NCI-H226 (cell line): ENCODE measurements around the gene ACTR1B.
"Not testable (repeated sequence)": the region's sequence is repeated elsewhere in the genome, so short reads cannot be mapped to it uniquely, and the experiment has no call there.

ENCODE experiments used
- DNase-seq: peaks from one replicate; pipeline ENCODE4 v3.0.0-alpha.2; 2015

The ACTR1B gene

DNA sequence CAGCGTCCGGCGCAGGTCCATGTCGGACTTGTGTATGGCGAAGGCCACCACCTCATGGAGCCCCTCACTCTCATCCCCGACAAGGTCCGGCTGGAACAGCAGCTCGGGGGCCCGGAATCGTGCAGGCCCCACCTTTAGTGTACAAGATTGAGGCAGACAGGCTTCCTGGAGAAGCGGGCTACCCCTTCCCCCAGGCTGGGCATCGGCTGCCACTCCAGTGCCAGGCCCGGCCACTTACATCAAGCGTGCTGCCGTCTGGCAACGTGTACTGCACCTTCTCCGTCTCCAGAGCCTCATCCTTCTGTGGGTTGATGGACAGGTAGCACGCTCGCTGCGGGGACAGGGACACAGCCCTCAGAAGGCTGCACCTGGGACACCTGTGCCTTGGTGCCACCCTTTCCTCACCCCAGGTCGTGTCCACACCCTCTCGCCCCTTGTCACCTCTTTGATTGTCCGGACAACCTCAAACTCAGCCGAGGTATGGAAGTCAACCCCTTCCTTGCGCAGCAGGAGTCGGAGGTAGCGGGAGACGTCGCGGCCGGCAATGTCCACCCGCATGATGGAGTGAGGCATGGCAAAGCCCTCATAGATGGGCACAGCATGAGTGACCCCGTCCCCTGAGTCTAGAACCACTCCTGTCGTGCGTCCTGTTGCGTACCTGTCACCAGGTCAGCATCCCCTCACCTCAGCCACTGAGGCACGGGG is 5.7 kb downstream of the ACTR1B start:
- DNase-seq: no peak

GRCh38 chr2:97656905-97657587 is 6.8 kb downstream of the ACTR1B start:
- DNase-seq: no peak

DNA sequence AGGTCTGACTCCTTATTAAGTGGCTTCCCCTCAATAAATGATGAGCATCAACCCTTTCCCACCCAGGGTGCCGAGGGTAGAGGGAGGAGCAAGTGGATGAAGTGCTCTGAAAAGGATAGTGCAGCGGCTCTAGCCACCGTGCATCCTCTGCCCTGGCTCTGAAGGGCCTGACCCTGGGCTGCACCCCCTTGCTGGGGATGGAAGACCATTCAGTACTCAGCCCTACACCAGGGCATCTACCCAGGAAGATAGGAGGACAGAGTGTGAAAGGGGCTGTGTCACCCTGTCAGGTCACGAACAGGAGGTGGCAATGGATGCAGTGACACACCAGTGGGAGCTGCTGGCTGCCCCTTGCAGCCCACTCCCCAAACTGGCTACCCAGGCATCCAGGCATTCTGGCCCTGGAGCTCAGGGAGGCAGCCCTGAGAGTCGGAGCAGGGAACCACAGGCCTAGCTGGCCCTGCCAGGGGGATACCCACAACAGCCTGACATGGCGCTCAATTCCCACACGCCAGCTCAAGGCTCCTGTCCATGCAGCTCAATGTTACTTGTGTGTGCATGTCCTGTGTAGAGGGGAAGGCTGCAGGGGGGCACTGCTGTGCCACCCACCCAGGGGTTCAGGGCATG is 7.6 kb downstream of the ACTR1B start:
- no peak for DNase-seq

DNA sequence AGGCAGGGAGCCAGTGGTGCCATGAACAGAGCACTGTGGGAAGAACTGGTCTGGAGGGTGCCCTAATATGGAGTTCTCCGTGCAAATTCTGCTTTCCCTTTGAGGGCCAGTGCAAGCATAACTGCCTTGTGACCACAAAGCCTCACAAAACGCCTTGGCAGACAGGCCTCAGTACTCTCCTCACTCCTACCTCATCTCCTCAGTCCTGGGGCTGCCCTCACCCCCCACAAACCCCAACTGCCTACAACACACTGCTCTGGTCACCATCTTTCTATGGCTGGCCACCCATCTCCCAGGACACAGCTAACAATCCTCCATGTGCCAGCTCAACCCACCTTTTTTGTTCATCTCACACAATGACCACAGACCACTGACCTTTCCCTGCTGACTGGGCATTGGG is 9.1 kb downstream of the ACTR1B start:
- no peak for DNase-seq

- no peak for DNase-seq
These were observed 9.5 kb downstream of the ACTR1B start for GRCh38 chr2:97654309-97654708.

DNA sequence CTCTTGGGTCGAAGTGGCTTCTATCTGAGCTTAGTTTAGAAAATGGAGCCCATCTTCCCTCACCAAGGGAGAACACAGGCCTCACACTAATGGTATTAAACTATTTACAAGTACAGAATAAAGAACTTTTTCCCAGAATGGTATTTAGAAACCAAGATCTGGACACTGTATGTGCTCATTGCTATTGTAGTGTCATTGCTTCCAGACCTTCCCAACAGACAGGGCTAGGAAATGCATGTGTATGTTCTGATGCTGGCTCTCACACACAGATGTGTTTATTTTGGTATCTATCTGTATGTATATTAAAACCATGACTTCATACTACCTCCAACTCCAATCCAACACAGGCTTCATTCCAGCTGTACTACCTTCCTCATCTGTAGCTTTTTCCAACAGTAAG is 10.0 kb downstream of the ACTR1B start:
- DNase-seq: no peak

DNA sequence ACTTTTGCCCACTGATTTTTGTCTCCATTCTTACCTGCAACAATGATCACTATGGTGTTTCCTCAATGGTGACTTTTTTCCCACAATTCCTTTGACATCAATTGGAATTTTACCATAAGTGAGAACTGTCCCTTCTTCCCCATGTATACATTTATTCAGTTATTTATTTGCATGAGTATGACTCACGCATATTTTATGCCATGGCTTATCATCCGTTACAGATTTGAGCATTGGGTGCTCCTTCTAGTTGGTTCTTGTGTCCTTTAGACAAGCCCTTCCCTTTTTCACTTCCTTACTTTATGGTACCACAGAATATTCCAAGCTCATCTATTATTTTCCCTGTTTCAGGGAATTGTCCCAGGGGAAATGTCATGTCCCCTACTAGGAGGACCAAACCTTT is 10.4 kb downstream of the ACTR1B start:
- no peak for DNase-seq

DNA sequence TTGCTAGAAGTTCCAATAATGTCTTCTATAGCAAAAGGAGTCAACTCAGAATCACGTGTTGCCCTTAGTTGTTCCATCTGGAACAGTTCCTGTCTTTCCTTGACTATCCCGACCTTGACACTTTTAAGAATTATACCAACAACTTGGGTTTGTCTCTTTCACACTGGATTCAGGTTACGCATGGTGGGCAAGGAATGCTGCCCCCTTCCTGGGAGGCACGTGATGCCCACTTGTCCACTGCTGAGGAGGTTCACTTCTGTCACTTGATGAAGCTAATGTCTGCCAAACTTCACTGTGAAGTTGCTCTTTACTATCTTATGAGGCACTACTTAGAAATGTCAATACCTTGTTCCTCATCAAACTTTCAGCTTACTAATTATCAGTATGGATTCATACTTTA is 12.7 kb downstream of the ACTR1B start:
- no peak for DNase-seq

DNA sequence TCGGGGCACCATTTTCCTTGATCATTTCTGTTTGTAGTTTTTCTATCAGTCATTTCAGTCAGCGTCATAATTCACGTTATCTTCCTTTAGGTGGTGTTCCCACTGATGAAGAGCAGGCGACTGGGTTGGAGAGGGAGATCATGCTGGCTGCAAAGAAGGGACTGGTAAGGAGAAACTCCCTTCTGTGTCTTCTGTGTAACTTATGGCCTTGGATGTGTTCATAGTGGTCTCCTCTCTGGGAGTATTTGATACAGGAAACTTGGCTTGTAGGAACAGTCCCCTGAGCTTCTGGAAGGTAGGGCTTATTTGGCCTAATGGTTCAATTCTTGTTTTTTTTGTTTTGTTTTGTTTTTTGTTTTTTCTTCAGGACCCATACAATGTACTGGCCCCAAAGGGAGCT is 16.9 kb downstream of the ACTR1B start:
- DNase-seq: no peak

DNA sequence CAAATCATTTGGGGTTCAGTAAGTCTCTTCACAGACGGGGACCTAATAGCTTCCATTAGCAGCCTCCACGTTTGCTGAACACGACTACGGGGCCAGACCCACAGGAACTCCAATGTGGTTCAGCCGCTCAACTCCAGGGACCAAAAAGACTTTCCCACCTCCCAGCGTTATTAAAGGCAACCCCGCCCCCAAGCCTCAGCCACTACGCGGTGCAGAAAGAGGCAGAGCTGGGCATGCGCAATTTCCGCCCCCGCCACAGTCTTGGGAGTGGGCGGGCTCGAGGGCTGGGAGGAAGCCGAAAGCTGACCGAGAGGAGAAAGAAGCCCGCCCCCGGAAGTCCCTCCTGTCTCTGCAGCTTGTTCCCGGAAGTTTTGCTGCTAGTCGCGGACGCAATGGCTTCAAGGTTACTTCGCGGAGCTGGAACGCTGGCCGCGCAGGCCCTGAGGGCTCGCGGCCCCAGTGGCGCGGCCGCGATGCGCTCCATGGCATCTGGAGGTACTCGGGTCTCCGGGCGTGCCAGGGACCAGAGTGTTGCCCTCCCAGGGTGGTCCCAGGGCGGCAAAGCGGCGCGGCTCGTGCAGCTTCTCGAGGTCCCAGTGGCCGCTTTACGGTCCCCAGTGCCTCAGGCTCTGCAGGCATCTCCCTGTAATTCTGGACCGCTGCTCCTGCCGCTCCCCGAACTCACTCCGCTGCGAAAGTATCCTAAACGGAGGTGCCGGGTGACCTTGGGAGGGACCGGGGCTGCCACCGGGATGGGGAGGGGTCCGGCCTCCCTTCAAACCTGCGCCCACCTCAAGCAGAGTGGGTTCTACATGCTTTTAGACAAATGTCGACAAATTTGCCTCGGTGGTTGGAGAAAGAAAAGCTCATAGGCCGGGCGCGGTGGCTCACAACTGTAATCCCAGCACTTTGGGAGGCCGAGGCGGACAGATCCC is 17.9 kb downstream of the ACTR1B start, which contains the start of gene COX5B:
COX5B (plus strand) TSS at position 368 of the 935 bp plus-strand sequence; CDS start at position 393, 25 bp downstream.
- peak; percentile 96 for DNase-seq

- no peak for DNase-seq
These were observed 18.6 kb downstream of the ACTR1B start for GRCh38 chr2:97645112-97645694.

DNA sequence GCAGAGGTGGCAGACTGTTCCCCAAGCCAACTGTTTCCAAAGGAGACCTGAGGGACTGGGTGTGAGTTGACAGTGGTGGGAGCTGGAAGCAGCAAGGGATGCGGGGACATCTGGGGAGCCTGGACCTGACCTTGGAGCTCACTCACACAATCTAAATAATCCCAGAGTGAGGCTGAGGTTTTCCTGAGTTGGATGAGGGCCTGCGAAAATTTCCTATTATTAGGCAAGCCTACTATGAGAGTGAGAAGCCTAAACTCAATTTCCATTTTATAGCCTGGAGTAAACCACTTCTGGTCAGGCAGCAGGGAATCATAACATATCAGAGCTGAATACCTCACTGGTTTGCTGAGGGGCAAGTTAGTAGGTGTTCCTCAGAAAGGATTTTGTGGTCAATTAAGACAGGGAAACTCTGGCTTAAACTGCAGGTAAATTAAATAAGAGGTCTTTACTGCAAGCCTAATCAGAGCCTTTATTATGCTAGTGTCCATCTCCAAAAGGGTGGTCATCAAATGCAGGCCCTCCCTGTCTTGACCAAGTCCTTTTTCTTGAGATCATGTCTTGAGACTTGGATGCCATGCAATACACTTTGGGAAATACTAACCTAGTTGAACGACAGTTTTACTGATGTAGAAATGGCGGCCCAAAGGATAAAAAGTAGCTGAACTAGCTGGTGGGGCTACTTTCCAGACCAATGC is 19.7 kb downstream of the ACTR1B start:
- no peak for DNase-seq

DNA sequence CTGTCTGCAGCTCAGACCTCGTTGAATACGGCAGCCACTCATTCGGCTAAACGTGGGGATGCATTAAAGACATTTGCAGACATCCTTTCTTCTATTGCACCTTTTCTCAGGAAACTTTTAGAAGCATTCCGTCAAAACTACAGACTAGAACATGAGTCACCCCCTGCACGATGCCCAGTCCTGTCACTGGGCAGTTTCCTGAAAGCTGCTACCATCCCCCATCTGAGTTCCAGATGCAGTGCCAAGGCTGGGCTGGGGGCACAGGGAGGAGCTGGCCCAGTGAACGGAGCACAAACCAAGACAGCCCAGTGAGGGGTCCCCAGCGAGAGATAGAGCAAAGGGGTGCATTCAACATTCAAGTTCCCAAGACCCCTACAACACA is 37.8 kb downstream of the ACTR1B start:
- not testable (repeated sequence) for DNase-seq

DNA sequence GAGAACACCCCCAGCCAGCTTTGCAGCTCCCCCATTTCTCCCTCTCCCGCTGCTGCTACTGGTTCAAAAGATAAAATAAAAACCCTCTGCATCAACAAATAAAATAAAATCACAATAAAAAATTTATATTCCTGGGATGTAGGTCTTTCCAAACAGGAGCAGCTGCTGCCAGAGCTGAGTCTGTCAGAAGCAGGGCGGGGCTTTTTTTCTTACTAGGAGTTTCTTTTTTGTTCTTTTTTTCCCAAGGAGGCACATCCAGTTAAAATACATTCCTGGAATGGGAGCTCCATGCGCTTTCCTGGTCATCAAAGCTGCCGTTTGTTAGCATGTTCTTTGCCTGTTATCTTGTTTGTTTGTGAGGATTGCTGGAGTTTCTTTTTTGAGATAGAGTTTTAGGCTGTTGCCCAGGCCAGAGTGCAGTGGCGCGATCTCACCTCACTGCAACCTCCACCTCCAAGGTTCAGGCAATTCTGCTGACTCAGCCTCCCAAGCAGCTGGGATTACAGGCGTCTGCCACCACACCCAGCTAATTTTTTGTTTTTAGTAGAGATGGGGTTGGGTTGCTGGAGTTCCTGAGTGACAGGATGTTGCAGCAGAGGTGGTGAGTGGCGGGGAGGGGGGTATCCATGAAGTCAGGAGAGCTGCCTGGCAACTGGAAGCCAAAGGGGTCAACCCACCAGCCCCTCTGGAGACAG is 38.3 kb downstream of the ACTR1B start:
- not testable (repeated sequence) for DNase-seq

DNA sequence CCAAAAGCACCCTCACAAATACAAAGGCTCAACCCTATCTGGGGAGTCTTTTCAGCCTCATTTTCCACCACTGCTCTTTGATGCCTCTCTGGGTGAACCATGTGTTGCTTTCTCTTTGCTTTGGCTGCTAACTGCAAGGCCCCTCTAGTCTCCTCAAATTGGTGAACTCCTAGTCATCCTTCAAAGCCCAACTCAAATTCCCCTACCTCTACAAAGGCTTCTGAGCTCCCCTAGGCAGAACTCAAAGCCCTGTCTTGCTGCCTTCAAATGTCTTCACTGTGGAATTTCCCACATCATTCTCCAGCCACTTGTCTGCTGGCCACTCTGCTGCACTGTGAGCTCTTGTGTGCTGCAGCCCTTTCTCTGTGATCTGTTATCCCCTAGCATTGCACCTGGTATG is 40.9 kb downstream of the ACTR1B start:
- DNase-seq: not testable (repeated sequence)

- DNase-seq: not testable (repeated sequence)
These were observed 43.4 kb downstream of the ACTR1B start for GRCh38 chr2:97620492-97620891.

DNA sequence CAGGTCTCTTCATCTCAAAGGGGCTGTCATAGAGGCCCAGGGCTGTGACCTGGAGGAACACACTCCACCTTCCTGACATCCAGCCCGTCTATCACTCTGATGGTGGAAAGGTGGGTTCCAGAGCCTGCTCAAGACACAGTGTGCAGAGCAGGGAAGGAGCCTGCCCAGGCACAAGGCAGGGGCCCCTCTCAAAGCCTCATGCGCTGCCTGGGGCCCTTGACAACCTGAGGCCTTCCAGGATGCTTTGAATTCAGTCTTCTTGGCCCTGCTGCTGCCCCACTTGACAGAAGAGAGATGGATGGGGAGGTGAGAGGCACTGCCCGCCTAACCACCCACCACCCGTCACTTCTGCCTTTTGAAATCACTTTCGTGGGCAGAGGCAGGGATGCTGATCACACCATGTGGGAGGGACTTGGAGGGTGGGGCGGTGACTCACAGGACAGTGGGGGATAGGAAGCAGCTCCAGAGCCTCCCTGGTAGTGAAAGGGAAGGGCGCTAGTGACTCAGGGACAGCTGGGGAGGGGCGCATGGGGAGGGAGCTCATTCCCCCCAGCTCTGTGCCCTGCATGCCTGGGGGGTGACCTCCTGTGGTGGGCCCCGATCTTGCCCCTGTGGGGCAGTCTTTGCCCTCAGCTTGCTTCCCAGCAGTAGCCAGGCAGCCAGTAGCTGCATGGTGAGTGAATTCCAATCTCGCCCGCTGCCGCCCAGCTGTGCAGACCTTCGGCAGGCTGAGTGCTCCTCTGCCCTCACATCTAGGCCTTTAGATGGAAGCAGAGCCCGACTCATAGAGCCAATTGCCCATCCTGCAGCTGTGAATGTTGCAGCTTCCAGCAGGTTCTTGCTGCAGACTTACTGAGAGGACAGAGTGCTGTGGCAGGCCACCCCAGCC is 44.7 kb downstream of the ACTR1B start:
- peak; percentile 29 for DNase-seq

DNA sequence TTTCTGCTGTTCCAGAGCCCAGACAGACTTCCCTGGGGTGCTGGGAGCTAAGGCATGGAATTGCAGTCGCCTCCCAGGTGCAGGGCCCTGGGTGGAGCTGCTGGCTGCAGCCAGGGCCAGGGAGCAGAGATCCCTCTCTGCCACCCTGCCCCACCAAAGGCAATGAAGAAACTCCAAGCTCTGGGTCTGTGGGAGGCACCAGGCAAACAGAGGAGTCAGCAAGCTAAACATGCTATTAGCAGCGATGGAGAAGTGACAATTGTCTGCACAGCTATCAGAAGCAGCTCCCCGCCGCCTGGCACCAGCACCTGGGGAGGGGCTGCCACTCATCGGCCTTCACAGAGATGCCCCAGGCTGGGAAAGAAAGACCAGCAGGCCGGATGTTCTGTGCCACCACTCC is 45.9 kb downstream of the ACTR1B start:
- no peak for DNase-seq

DNA sequence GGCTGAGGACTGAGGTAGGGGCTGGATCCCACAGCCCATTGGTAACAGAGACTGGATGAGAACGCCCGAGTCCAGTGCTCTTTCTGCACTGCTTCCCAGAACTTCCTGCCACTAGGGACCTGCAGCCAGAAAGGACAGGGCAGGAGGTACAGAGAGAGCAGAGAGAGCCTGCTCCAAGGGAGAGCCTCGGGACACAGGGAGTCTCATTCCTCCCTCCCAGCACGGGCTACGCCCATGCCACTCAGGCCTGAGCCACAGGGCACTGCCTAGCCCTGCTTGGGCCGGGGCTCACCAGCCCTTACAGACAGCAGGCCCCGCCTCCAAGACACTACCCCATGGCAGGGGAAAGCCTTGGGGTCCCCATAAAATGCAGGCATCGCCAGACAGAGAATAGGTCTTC is 48.1 kb downstream of the ACTR1B start:
- DNase-seq: not testable (repeated sequence)

DNA sequence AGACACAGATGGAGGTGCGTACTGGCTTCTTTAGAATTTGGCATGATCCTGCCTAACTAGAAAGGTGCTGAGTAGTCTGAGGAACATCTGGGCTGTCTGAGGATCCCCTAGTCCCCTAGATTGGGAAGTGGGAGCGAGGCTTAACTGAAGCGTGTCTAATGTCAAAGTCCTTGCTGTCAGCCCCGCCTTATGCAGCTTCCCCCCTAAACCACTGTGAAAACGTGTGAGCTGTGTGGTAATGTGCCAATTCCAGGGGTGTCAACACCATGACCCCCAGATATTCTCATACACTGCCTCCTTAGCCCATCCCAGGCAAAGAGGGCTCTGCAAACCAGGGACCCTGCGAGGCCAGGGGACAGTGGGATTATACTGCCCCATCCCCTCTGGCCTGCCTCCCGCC is 51.9 kb downstream of the ACTR1B start:
- not testable (repeated sequence) for DNase-seq
